Ovary (tissue), 9 donors: ENCODE measurements around the gene NSFL1C. TPM values are rescaled to one million over a fixed set of nuclear protein-coding genes. Genes with fewer than 3 reads are reported as not detected.

Experiments
- DNase-seq, 5 donors: peaks; one replicate each; pipeline ENCODE4 v3.0.0-alpha.2; 2019 to 2020
- H3K27ac ChIP-seq, 2 donors: fragments of 200-600 bp; one replicate each; pipeline versions ENCODE4 v1.5.1 to v1.8.0; 2019 to 2022
- H3K27me3 ChIP-seq: fragments of 200-600 bp; one replicate; pipeline ENCODE4 v1.8.0; 2022
- H3K36me3 ChIP-seq: fragments of 200-600 bp; sonication (generic); one replicate; pipeline ENCODE4 v1.5.1; 2019
- H3K4me1 ChIP-seq: one replicate; pipeline ENCODE4 v1.8.1; 2013; ENCODE audit warnings: mild to moderate bottlenecking, moderate library complexity; ENCODE audit not compliant: insufficient read depth
- H3K4me3 ChIP-seq: fragments of 200-600 bp; sonication (generic); one replicate; pipeline ENCODE4 v1.5.1; 2017
- H3K9me3 ChIP-seq, 2 donors: fragments of 200-600 bp in 1 of 2; sonication (generic) in 1 of 2; one replicate each; pipeline versions ENCODE4 v1.5.1 to v1.8.1; 2013 to 2019; ENCODE audit warnings: mild to moderate bottlenecking in 1 of 2, moderate library complexity in 1 of 2
- CTCF ChIP-seq, 3 donors: fragments of 450-650 bp in 2 of 3; fragments of 200-600 bp in 1 of 3; IDR thresholded peaks; one replicate each; pipeline versions ENCODE4 v1.5.1 to v1.8.0; 2016 to 2022; ENCODE audit warnings: antibody characterized with exemption in 3 of 3, mild to moderate bottlenecking in 1 of 3
- EP300 ChIP-seq: sonication (generic); formaldehyde crosslinking; IDR thresholded peaks from one replicate; pipeline ENCODE4 v1.6.1; 2017; ENCODE audit warnings: antibody characterized with exemption
- POLR2A ChIP-seq: fragments of 450-650 bp; IDR thresholded peaks from one replicate; pipeline ENCODE4 v1.6.1; 2017; ENCODE audit warnings: antibody characterized with exemption, mild to moderate bottlenecking, moderate library complexity
- whole genome bisulfite sequencing, 3 donors: extraction: QIAGEN DNeasy Blood & Tissue Kit in 1 of 3; methylation state at CpG; one replicate each; pipeline versions ENCODE4 v1.1.5 to v1.1.7; 2013 to 2017; 5-methylcytosine and 5-hydroxymethylcytosine counted together
- intact Hi-C, 4 donors: fragments of 100-400 bp; cut with DNase I; formaldehyde crosslinking; loops; one replicate each; pipeline versions ENCODE4 v1.11.0 to v1.15.1; 2022 to 2023
- polyA plus RNA-seq, 2 donors: library from polyadenylated mRNA; stranded (reverse); fragments of 200-250 nt in 1 of 2; fragments of 350-450 nt in 1 of 2; fragmentation: Illumina TruSeq in 1 of 2; extraction: RNeasy Lipid Tissue Mini Kit (QIAGEN cat#74804) in 1 of 2; gene quantifications; one replicate each; pipeline ENCODE4 v1.2.3, GENCODE V29; 2013 to 2014
- total RNA-seq, 7 donors: library from RNA; depleted of rRNA in 2 of 7; stranded (reverse); fragments of >200 nt in 2 of 7; fragmentation: NEBNext Ultra II Directional in 3 of 7; extraction: Animal tissue kit (Norgen Biotek cat#: 25700) in 3 of 7; gene quantifications; one replicate each; pipeline versions ENCODE4 v1.1.0 to v1.2.4, GENCODE V29; 2016 to 2023
- donor health status: DM: no; HTN: no; CAD: no; lungs with moderate emphysema.
- donor health status: DM: no; HTN: no; CAD: no.
- donor health status: Bipolar disorder and iron deficiency.
- donor health status: DM: yes; HTN: yes; CAD: no.
- donor health status: DM: no; HTN: no; CAD: no.
- donor health status: DM: yes; HTN: yes; CAD: no.

NSFL1C gene
- total and polyA plus RNA-seq, 9 donors = 23.4 to 105 (median 63.2) TPM

DNA sequence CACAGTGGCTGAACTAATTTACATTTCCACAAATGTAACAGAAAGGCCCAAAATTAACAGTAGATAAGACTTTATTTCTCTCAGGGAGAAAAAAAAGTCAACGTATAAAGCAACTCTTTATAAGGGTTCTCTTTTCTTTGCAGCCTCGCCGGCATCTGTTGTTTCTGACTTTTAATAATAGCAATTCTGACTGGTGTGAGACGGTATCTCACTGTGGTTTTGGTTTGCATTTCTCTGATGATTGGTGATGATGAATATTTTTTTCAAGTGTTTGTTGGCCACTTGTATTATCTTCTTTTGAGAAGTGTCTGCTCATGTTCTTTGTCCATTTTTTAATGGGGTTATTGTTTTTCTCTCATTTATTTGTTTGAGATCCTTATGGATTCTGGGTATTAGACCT, 46.6 kb downstream of the NSFL1C start:
- 82 to 95% (median 88%) methylated on average over 4 of the region's 4 CpGs for WGBS, 3 donors
- intact Hi-C loops = no loop called here
- no peak for DNase-seq
- no peaks in the 10 kb centered on the region for H3K9me3 ChIP-seq
- H3K4me3 ChIP-seq = no peak overlapping the region
- H3K27me3 ChIP-seq = no peaks in the 10 kb centered on the region
- H3K4me1 ChIP-seq = no peaks in the 10 kb centered on the region
- no peak overlapping the region for H3K27ac ChIP-seq
- H3K36me3 ChIP-seq = no peaks in the 10 kb centered on the region
- TF ChIP-seq EP300 (no peak), POLR2A (no peak), CTCF (IDR thresholded peaks at IDR 0.05) (no peak)

DNA sequence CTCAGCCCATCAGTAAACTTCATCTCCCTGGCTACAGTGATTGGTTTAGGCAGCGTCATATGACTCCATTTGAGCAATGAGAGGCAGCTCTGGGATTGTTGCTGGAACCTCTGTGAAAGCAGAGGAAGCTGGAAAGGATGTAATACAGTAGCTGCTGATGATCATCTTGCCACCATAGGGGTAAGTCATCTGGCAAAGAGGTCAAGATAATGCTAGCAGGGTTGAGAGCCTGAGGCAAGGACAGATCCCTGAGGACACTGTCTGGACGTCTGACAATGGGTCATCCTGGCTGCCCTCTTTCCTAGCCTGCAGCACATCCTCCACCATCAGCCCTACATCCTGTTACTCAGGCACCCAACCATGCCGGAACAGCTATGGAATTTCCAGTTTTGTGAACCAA, 48.3 kb downstream of the NSFL1C start:
- no peak for DNase-seq
- 39 to 47% (median 43%) methylated on average over 3 of the region's 3 CpGs for WGBS, 3 donors
- no peak overlapping the region for H3K27ac ChIP-seq
- H3K27me3 ChIP-seq = no peaks in the 10 kb centered on the region
- H3K9me3 ChIP-seq = no peaks in the 10 kb centered on the region
- intact Hi-C loops = no loop called here
- H3K4me1 ChIP-seq = no peaks in the 10 kb centered on the region
- H3K36me3 ChIP-seq = no peaks in the 10 kb centered on the region
- H3K4me3 ChIP-seq = no peak overlapping the region
- TF ChIP-seq EP300 (no peak), POLR2A (no peak), CTCF (IDR thresholded peaks at IDR 0.05) (no peak)

- no peaks in the 10 kb centered on the region for H3K27me3 ChIP-seq
- intact Hi-C loops = no loop called here
- H3K4me1 ChIP-seq = no peaks in the 10 kb centered on the region
Observed at GRCh38 chr20:1417790-1418189, 48.9 kb downstream of the NSFL1C start.

GRCh38 chr20:1417273-1417672, 49.4 kb downstream of the NSFL1C start:
- Histone ChIP-seq H3K27ac (no peak overlapping the region), H3K4me1 (no peaks in the 10 kb centered on the region), H3K27me3 (no peaks in the 10 kb centered on the region), H3K9me3 (no peaks in the 10 kb centered on the region), H3K36me3 (no peaks in the 10 kb centered on the region), H3K4me3 (no peak overlapping the region)
- 52 to 57% (median 55%) methylated on average over 5 of the region's 5 CpGs for WGBS, 3 donors
- no peak for DNase-seq
- intact Hi-C loops = no loop called here
- TF ChIP-seq EP300 (no peak), POLR2A (no peak), CTCF (IDR thresholded peaks at IDR 0.05) (no peak)

More at GRCh38 chr20:1417790-1418189, 48.9 kb downstream of the NSFL1C start:
- Histone ChIP-seq H3K36me3 (no peaks in the 10 kb centered on the region), H3K27ac (no peak overlapping the region), H3K4me3 (no peak overlapping the region), H3K9me3 (no peaks in the 10 kb centered on the region)
- TF ChIP-seq EP300 = no peak
- TF ChIP-seq POLR2A = no peak
- no peak for DNase-seq

DNA sequence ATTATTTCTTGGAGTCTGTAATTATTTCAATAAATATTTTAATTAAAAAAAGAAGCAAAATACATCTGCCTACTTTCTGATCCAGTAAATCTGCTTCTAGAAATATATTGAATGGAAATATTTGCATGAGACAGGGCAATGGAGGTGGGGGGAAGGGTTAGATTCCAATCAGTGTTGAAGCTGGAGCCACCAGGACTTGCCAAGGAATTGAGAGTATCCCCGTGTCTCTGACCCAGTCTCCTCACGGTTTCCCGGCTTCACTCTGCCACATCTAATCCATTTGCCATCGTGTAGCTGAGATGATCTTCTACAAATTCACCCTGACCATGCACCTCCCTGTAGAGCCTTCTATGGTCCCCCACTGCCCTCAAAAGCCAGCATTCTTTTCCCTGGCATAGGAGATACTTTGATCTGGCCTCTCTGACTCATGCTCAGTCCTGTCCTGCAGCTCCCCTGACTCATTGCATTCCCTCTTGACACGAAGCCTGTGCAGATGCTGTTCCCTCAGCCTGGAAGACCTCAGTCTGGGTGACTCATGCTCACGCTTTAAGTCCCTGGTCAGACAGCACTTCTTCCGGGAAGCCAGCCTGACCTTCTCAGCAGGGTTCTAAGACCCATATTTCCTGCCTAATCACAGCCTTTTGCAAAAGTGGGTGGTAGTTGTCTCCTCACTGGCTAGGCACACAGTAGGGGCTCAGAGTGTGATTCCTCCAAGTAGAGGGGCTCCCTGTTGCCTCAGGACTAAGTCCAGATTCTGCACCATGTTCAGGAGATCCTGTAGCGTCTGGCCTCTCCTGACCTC, 50.8 kb downstream of the NSFL1C start:
- WGBS, 3 donors = 62 to 79% (median 71%) methylated on average over 8 of the region's 8 CpGs
- TF ChIP-seq EP300 (no peak), POLR2A (no peak), CTCF (IDR thresholded peaks at IDR 0.05) (no peak)
- intact Hi-C loops = no loop called here

More for the DNA sequence above, 50.8 kb downstream of the NSFL1C start:
- Histone ChIP-seq H3K4me3 (no peak overlapping the region), H3K36me3 (no peaks in the 10 kb centered on the region), H3K27me3 (no peaks in the 10 kb centered on the region), H3K9me3 (no peaks in the 10 kb centered on the region), H3K27ac (no peak overlapping the region), H3K4me1 (no peaks in the 10 kb centered on the region)
- no peak for DNase-seq
